PC-3 (cell line): ENCODE measurements around the gene ZNF783.

Experiments used
- CTCF ChIP-seq: fragments of 300-600 bp; sonication (generic); conservative IDR thresholded peaks from 2 replicates; pipeline ENCODE4 v1.5.1; 2017; ENCODE audit warnings: antibody characterized with exemption, low read depth, mild to moderate bottlenecking, low read length
- EZH2 ChIP-seq: fragments of 300-600 bp; sonication (generic); IDR thresholded peaks from one replicate; pipeline ENCODE4 v1.6.1; 2017; ENCODE audit warnings: antibody characterized with exemption, mild to moderate bottlenecking, low read length; ENCODE audit not compliant: unreplicated experiment
- EZH2phosphoT487 ChIP-seq: fragments of 300-600 bp; sonication (generic); IDR thresholded peaks from 2 replicates; pipeline ENCODE4 v1.6.1; 2018; ENCODE audit warnings: mild to moderate bottlenecking, antibody characterized with exemption, low read length, borderline replicate concordance

- no peak for TF ChIP-seq EZH2
- TF ChIP-seq CTCF = no peak
- TF ChIP-seq EZH2phosphoT487 = no peak
These were observed 27.9 kb downstream of the ZNF783 start for GRCh38 chr7:149289856-149290255.
